GM21381 (cell line): Measurements from ENCODE around the gene CYREN.
"Not testable (repeated sequence)": the region's sequence is repeated elsewhere in the genome, so short reads cannot be mapped to it uniquely, and the experiment has no call there.

ENCODE experiments used
- ATAC-seq: cut with Tn5 transposase; IDR thresholded peaks from one replicate; pipeline ENCODE4 v1.9.1; 2021; ENCODE audit warnings: mild to moderate bottlenecking, moderate library complexity; ENCODE audit not compliant: unreplicated experiment

Gene CYREN, protein sequence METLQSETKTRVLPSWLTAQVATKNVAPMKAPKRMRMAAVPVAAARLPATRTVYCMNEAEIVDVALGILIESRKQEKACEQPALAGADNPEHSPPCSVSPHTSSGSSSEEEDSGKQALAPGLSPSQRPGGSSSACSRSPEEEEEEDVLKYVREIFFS

DNA sequence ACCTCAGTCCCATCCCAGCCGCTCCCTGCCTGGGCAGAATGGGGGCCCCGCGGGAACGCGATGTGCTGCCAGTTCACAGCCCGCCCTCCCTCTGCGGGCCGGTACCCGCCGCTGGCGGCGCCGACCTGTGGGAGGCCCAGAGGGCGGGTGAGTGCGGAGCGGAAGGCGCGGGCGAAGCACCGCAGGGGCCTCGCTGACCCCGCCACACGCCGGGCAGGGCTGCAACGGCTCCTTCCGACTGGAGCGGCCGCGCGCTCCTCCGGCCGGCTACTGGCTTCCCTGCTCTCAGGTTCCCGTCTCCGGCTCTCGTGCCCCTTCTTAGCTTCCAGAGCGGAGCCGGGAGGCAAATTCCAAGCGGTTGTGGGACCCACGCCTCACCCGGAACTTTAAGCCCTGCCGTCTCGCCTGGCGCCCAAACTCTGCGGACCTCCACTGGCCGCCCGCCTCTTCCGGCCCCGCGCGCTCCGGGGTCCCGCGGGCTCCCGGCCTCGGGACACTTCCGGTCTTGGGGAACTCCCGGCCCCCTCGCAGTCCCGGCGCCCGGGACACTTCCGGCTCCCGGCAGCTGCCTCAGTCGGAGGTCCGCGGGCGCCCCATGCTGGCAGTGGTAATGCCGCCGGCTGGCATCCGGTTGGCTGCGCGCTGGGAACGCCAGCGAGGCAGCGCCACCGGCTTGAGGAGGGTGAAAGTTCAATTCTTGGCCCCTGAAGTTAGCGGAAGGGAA is at the start of gene CYREN:
TSS of gene CYREN (minus strand) at position 434 of the 724 bp plus-strand sequence. CDS start 1,785 bp downstream, outside the sequence.
- peak; percentile 77 for ATAC-seq

DNA sequence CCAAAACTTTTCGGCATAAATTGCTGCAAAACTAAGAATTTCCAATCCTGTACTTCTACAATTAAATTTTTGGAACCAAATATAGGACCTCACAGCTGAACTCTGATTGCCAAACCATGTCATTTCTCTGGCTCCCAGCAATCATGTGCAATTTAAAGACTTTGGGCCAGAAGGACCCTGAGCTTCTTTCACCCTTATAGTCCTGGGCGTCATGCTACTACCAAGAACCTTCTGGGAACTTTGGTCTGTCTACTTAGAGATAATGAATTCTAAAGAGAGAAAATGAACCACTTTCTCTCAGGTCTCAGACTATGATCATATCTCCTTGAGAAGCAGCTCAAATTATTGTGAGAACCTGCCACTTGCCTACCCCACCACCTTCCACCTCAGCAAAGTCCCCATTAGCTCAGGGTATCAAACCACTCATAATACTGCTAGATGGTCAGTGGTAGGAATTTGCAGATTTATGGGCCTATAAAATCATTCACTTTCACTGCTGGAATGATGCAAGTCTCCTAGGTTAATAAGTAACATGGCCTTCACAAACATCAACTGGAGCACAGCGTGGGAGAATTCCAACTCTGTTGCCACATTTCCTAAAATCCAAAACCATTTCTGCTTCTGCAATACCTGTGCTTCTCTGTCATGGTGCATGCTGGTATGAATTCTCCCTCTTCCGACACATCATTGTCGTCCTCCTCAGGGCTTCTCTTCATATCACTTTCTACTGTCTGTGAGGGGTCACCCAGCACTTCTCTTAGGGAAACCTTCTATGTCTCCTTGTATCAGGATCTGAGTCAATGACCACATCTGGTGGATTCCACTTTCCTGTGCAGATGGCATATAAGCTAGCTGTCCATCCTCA is 47.4 kb upstream of the CYREN start:
- no peak for ATAC-seq

DNA sequence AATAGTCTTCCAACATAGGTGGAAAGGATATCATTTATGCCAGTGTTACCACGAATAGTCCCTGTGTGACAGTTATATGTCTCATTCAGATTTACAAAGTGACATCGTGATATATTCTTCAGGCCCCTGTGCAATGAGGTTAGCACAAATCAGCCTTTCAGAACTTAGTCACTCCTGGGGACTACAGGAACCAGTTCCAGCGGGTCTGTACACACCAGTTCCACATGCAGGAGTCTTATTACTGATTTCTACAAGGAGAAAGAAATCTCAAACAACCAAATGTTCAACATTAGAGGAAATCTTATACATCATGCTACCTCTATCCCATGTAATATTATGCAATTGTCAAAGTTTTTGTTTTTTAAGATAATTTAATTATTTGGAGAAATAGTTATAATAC is 45.2 kb upstream of the CYREN start:
- ATAC-seq = no peak

DNA sequence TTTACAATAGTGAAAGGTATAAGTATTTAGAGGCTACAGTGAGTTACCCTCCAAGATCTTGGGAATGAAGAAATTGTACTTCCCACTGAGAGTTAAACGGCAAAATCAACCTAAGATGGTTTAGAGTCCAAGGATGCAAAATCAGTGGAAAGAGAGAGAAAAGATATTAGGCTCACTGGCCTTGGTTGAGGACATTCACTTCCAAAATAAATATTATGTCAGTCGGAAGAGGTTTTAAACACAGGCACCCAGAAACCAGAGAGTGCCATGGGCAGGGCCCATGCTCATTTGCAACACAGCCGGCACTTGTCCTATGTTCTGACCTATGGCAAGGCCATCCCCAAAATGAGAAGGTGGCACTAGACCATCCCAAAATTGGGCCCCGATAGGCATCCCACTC is 44.7 kb upstream of the CYREN start:
- ATAC-seq = no peak

DNA sequence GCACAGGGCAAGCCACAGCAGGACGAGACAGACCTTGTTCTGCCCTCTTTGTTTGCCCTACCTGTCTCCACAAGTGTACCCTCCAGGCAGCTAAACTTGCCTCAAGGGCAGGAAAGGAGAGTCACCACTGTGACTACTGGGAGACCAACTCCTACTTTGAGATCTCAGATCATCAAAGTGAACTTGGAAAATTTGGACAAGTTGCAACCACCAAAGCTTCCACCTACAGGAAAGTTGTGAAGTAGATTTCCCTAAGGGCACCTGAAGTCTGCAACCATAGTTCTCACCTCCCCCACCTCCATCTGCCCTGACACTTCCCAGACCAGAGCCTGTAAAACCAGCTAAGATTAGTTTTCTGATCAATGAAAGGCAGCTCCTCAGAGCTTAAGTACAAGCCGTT is 43.3 kb upstream of the CYREN start:
- no peak for ATAC-seq

DNA sequence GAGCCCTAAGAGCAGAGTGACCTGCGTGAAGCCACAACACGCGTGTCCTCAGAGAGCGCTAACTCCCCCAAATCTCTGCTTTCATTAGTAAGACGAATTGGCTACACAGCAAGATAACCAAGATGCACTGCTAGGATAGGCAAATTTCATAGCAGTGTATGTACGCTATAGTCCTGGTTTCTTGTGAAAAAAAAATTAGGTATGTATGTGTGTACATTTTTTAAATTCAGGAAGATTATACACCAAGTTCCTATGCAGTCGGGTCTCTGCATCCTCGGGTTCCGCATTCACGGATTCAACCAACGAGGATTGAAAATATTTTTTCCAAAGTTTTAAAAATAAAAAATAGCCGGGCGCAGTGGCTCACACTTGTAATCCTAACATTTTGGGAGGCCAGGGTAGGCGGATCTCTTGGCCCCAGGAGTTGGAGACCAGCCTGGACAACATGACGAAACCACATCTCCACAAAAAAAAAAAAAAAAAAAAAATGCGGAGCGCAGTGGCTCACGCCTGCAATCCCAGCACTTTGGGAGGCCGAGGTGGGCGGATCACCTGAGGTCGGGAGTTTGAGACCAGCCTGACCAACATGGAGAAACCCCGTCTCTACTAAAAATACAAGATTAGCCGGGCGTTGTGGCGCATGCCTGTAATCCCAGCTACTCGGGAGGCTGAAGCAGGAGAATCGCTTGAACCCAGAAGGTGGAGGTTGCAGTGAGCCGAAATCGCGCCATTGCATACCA is 41.6 kb upstream of the CYREN start:
- ATAC-seq = not testable (repeated sequence)

DNA sequence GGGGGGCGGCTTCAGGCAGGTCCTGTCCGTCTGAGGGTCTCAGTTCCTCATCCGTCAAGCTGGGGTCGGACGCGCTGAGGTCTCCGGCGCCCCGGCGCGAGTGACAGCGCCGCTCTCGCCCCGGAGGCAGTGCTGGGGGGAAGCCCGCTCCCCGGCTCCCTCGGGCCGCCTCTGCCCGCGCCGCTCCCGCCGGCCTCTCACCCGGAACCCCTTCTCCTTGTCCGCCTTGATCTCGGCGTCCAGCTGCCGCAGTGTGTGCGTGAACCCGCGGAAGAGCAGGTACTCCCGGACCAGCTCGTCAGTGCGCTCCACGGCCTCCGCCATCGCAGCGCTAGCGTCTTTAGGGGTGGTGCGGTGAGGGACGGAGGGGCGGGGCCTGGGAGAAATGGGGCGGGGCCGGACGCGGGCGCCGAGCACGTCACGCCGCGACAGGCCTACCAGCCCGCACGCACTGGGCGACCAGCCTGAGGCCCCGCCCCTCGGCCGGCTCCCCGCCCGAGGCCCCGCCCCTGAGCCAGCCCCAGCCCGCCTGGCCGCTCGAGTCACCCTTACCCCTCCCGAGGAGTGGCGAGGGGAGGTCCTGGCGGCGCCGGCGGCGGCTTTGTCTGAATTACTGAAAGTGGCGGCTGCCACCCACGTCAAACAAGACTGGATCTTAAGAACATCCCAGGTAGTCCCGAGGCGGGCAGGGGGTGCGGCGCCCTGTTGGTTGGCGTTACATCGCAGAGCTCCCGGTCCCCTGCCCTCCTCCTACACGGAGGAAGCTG is 40.9 kb upstream of the CYREN start, which contains the start of gene WDR91:
TSS of gene WDR91 (minus strand) at position 348 of the 767 bp plus-strand sequence. CDS start at position 324, 24 bp downstream.
- peak; percentile 71 for ATAC-seq

DNA sequence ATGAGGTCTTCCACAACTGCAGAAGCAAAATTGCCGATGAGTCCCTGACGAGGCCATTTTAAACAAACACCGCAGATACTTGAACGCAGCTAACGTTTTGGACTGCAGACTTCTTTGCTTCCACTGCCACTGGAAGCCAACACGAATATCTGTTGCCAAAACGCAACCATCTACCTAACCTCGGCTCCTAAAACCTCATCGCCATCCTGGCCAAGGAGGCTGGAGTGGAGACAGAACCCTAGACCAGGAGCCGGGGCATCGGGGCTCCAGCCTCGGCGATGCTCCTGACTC is 40.3 kb upstream of the CYREN start:
- no peak for ATAC-seq

DNA sequence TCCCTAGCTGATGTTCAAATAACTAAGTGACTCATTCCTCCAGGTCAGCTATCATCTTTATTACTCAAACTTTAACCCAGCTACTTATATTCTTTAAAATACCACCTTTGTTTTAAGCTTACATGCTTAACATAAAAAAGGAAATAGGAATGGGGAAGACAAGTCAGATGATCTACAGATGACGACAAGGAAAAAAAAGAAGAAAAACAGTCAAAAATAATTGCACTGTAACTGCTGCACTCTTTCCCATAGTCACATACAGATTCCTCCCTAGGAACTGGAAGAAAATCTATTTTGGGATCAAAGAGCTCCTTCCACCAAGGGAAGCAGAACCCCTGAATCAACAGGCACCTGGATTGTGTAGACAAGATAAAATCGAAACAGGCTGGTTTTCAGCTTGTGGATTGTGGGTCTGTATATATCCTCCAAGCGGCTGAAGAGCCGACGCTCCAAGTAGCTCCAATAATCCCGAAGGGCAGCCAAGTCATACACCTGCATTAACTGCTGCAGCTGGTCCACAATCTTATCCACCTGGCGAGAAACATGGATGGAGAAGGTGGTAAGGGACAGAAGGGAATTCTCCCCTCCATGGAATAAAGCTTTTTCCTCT is 38.8 kb upstream of the CYREN start:
- no peak for ATAC-seq

DNA sequence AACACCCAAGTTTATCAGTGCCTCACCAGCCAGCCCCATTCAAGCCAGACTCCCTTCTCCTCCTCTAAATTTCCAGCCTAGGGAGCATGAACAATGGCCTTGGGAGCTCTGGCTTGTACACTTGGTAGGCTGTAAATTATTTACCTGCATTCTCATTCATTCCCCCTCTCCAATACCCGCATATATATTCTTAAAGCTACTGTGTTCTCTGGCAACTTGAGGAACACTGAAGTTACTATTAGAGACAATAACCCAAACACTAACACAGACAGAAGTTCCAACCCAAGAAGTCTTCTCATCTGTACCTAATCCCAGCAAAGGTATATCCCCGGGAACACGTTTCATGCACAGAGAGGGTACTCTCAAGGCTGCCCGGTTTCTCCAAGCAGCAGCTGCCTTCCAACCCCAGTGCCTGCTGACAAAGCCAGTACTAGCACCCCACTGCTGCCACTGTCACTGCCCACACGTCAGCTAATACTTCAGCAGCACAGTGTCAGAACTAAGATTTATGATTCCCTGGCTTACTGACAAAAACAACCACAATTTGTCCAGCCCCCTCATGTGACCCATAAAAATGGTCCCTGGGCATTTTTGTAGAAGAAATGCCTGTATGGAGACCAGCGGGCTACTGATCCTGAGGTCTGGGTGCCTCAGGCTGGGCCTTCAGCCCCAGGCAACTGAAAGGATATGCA is 37.7 kb upstream of the CYREN start:
- no peak for ATAC-seq

DNA sequence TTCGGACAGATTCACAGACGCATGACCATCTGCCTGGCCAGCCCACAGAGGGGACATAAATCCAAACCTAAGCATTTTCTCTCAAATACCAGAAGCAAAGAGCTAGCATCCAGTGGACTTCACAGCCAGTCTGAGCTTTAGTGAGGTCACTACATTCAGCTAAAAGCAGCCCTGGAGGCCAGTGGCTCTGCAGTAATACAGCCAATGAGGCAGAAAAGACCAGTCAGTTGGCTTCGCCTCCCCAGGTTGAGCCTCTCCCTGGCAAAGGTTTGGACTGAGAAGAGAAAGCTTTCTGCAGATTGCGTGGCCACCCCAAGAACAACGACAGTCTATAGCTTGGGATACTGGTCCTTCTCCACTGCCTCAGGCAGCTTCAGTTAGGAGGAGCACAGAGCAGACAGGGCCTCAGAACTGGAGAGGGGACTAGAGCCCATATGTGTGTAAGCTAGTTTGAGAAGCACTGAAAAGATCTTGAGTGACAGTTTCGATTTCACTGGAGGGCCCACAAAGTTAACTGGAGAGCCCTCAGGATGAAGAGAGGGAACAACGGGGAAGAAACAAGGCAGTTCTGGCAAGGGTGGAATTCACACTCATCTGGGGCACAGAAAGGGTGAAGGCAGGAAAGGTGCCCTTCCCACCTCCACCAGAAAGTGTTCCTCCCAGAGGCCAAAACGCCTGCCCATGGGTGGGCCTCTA is 37.0 kb upstream of the CYREN start:
- ATAC-seq = peak; percentile 17

DNA sequence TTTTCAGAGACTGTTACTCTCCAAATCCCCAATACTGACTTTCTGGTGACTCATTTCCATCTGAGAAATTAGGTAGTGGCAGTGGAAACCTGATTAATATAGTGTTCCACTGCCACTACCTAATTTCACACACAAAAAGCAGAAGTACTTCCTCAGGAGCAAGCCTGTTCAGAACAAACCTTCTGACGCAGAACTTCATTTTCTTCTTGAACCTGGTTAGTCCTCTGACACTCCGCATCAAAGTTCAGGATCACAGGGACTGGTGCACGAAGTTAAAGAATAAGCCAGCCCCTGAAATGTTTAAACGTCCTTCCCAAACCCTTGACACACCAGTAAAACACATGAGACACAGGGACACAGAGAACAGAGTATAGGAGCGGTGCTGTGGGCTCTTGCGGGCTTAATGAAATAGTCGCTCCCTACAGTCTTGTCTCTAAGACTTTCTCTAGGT is 36.5 kb upstream of the CYREN start:
- peak; percentile 22 for ATAC-seq

DNA sequence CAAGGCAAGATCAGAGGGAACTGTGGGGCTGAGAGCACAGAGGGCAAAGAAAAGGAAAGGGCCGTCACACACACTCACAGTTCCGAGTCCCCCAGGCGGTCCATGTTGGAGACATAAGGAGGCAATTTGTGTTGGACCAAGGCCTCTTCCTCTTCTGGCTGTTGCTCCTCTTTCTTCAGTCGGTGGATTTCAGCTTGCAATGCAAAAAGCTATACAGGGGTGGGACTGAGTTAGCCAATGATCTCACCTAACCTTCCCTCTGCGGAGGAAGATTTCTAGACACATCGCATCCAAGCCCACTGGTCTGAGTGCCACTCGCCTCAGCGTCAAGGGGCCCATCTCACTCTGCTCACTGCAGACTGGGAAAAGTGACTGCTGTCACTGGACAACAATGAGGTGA is 35.3 kb upstream of the CYREN start:
- ATAC-seq = no peak

DNA sequence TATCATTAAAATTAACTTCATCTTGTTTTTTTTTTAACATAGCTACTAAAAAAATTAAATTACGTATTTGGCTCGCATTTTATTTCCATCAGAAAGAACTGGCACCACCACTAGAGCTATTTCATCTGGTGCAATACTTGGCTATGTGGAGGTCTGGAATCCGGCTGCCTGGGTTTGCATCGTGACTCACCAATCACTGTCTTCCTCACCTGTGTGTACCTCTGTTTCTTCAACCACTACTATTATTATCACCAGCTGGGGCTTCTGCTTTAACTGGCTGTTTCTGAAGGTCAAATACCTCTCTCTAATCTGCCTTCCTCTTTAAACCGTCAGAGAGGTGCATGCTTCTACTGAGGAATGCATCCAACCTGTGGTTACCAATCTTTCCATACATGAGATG is 34.4 kb upstream of the CYREN start:
- ATAC-seq = no peak

DNA sequence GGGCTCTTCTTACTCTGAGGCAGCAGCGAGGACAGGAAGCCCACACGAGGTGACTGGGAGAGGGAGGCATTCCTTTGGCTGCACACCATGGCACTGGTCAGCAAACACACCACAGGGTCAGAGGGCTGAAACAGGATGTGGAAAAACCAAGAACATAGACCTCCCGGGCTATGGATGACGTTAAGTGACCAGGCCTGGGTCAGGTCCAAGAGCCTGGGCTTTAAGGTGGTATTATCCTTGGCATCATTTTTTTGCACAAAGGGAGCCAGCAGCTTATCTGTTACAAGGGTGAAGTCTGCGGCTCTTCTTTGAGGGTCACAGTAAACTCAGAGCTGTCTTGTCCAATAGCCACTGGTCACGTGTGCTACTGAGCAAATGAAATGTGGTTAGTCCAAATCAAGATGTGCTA is 33.8 kb upstream of the CYREN start:
- ATAC-seq = no peak

DNA sequence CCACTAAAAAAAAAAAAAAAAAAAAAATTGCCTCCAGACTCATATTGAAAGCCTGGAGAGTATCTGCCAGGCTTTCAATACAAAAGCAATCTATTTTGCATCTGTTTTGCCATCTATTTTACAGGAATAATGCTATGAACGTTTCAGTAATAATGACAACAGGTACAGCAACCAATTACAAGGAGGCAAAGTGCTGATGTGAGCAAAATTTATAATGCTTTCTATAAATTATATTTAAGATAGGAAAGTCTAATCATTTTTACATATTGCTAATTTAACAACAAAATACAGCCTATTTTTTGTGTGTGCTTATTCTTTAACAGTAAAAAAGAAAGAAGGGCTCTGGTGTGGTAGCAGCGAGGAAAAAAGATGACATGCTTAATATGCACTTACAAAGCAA is 30.8 kb upstream of the CYREN start:
- no peak for ATAC-seq

DNA sequence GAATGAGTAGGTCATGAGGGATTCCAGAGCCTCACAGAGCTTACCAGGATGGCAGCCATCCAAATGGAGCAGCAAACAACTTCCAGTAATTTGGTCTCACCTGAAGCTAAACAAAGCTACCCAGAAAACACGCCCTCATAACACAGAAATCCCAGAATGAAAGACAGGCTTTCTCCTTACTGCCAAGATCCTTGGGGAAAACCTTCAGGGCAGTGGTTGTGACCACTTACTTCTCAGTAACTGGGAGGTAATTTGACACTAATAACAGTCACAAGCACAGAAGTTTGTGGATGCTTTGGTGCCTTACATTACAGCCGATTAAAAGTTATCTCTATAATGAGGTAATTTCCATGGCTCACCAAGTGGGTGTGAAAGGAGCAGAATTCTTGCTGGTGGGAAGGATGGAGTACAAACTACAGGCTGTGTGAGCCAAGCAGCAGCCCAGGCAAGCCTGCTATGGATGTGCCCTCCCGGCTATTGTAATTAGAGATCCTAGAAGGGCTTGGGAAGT is 30.4 kb upstream of the CYREN start:
- no peak for ATAC-seq

DNA sequence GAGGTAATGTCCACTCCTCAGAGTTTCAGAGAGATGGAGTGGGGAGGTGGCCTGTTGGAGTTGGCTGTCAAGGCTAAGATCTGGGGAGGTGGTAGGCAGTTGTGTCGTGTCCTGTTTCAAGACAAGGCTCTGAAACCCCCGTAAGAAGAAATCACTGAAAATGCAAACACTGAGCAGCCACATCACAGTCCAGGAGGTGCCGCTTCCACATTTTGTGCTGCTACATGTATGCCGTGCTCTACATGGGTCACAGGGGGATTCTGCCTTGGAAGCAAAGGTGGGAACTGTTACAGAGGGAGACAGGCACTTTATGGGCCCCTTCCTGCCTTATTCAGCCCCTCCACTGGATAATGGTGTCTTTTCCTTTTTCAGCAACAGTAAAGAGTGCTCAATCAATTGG is 28.9 kb upstream of the CYREN start:
- ATAC-seq = no peak
